WTC11 (cell line): ENCODE results near the gene SIM1. TPM values are rescaled to one million over a fixed set of nuclear protein-coding genes. Genes with fewer than 3 reads are reported as not detected.

Source experiments
- ATAC-seq: fragments of 200-7000 bp; cut with Tn5 transposase; 2 replicates; pipeline ENCODE4 v1.10.0; 2021; ENCODE audit warnings: mild to moderate bottlenecking, moderate library complexity
- CTCF ChIA-PET: fragments of 300-600 bp; sonication (Branson Sonifier 250); formaldehyde crosslinking; loops from one replicate; lab custom pipeline; 2021; ENCODE audit warnings: antibody characterized with exemption; lab: Charles Lee
- POLR2A ChIA-PET: fragments of 350-600 bp; sonication (Branson Sonifier 250); formaldehyde crosslinking; loops from one replicate; lab custom pipeline; 2021; ENCODE audit warnings: antibody characterized with exemption; lab: Charles Lee
- DNase-seq: peaks from one replicate; pipeline ENCODE4 v3.0.0; 2021; ENCODE audit warnings: low spot score
- H3K27ac Mint-ChIP-seq: 2 replicates; pipeline ENCODE4 v1.8.0; 2021; ENCODE audit warnings: mixed read lengths
- H3K27me3 Mint-ChIP-seq: 2 replicates; pipeline ENCODE4 v1.8.0; 2021; ENCODE audit warnings: low read depth, mild to moderate bottlenecking, moderate library complexity, mixed read lengths
- H3K36me3 Mint-ChIP-seq: 2 replicates; pipeline ENCODE4 v1.8.0; 2021; ENCODE audit warnings: mixed read lengths
- H3K4me1 Mint-ChIP-seq: 2 replicates; pipeline ENCODE4 v1.8.0; 2022; ENCODE audit warnings: mixed read lengths
- H3K4me3 Mint-ChIP-seq: 2 replicates; pipeline ENCODE4 v1.8.0; 2021; ENCODE audit warnings: mild to moderate bottlenecking, moderate library complexity, mixed read lengths
- H3K9me3 Mint-ChIP-seq: 2 replicates; pipeline ENCODE4 v1.8.0; 2021; ENCODE audit warnings: mixed read lengths
- AFF4 ChIP-seq: sonication (generic); formaldehyde crosslinking; IDR thresholded peaks from 2 replicates; pipeline ENCODE4 v1.8.1; 2023; ENCODE audit warnings: mild to moderate bottlenecking, missing genetic modification reagents, borderline replicate concordance
- ATF1 ChIP-seq: sonication (generic); formaldehyde crosslinking; IDR thresholded peaks from 2 replicates; pipeline ENCODE4 v1.8.1; 2023; ENCODE audit warnings: mild to moderate bottlenecking, moderate library complexity, missing genetic modification reagents
- CREB1 ChIP-seq: sonication (generic); formaldehyde crosslinking; IDR thresholded peaks from 2 replicates; pipeline ENCODE4 v1.8.0; 2023; ENCODE audit warnings: mild to moderate bottlenecking, missing genetic modification reagents
- CTCF ChIP-seq: fragments of 200-600 bp; IDR thresholded peaks from 2 replicates; pipeline ENCODE4 v1.8.0; 2022; ENCODE audit warnings: antibody characterized with exemption
- E2F5 ChIP-seq: sonication (generic); formaldehyde crosslinking; IDR thresholded peaks from 2 replicates; pipeline ENCODE4 v1.8.1; 2022; ENCODE audit warnings: mild to moderate bottlenecking, moderate library complexity, missing genetic modification reagents
- ELF4 ChIP-seq: sonication (generic); formaldehyde crosslinking; IDR thresholded peaks from 2 replicates; pipeline ENCODE4 v1.8.1; 2022; ENCODE audit warnings: low read depth, mild to moderate bottlenecking, moderate library complexity, missing genetic modification reagents
- HMGA2 ChIP-seq: fragments of 250-450 bp; sonication (Bioruptor Pico); IDR thresholded peaks from 2 replicates; pipeline ENCODE4 v1.4.0; 2021; ENCODE audit warnings: mild to moderate bottlenecking, moderate library complexity
- HMGXB4 ChIP-seq: sonication (generic); formaldehyde crosslinking; IDR thresholded peaks from 2 replicates; pipeline ENCODE4 v1.8.1; 2023; ENCODE audit warnings: mild to moderate bottlenecking, moderate library complexity, missing genetic modification reagents
- MYBL2 ChIP-seq: sonication (generic); formaldehyde crosslinking; IDR thresholded peaks from 2 replicates; pipeline ENCODE4 v1.8.1; 2023; ENCODE audit warnings: mild to moderate bottlenecking, moderate library complexity, missing genetic modification reagents
- NFYB ChIP-seq: sonication (generic); formaldehyde crosslinking; conservative IDR thresholded peaks from 2 replicates; pipeline ENCODE4 v1.8.0; 2022; ENCODE audit warnings: low read depth, missing genetic modification reagents
- PRRX2 ChIP-seq: fragments of 250-450 bp; sonication (Bioruptor Pico); IDR thresholded peaks from 2 replicates; pipeline ENCODE4 v1.8.0; 2021; ENCODE audit warnings: mild to moderate bottlenecking
- RELA ChIP-seq: sonication (generic); formaldehyde crosslinking; IDR thresholded peaks from 2 replicates; pipeline ENCODE4 v1.8.1; 2022; ENCODE audit warnings: missing genetic modification reagents, mild to moderate bottlenecking, borderline replicate concordance
- SOX15 ChIP-seq: fragments of 250-450 bp; sonication (Bioruptor Pico); IDR thresholded peaks from 2 replicates; pipeline ENCODE4 v1.9.0; 2021; ENCODE audit warnings: mild to moderate bottlenecking
- TEAD4 ChIP-seq: sonication (generic); formaldehyde crosslinking; IDR thresholded peaks from 2 replicates; pipeline ENCODE4 v1.8.0; 2022; ENCODE audit warnings: mild to moderate bottlenecking, missing genetic modification reagents
- ZBTB21 ChIP-seq: sonication (generic); formaldehyde crosslinking; IDR thresholded peaks from 2 replicates; pipeline ENCODE4 v1.8.1; 2023; ENCODE audit warnings: mild to moderate bottlenecking, missing genetic modification reagents, borderline replicate concordance
- ZNF416 ChIP-seq: fragments of 250-450 bp; sonication (Bioruptor Pico); IDR thresholded peaks from 2 replicates; pipeline ENCODE4 v1.9.0; 2021; ENCODE audit warnings: mild to moderate bottlenecking, inconsistent platforms
- ZNF425 ChIP-seq: fragments of 250-450 bp; sonication (Bioruptor Pico); conservative IDR thresholded peaks from 2 replicates; pipeline ENCODE4 v1.9.0; 2021; ENCODE audit warnings: mild to moderate bottlenecking
- ZNF512 ChIP-seq: sonication (generic); formaldehyde crosslinking; IDR thresholded peaks from 2 replicates; pipeline ENCODE4 v1.8.1; 2022; ENCODE audit warnings: missing genetic modification reagents, borderline replicate concordance
- total RNA-seq: library from RNA; stranded (reverse); gene quantifications from 3 replicates; pipeline ENCODE4 v1.2.3, GENCODE V29; 2021

The SIM1 gene
- total RNA-seq, 1 experiment from 2014 or later, result 0.09 TPM

- H3K4me1 Mint-ChIP-seq, result peaks cover 63% of the 10 kb centered on the region
- no peaks in the 10 kb centered on the region; the same call in 1 of the 2 replicates for H3K27me3 Mint-ChIP-seq
- DNase-seq (no peak), ATAC-seq (peak; percentile 2)
- H3K27ac Mint-ChIP-seq, result no peak overlapping the region
- H3K4me3 Mint-ChIP-seq, result peak overlapping the region; percentile 71
- no peaks in the 10 kb centered on the region for H3K9me3 Mint-ChIP-seq
- CTCF ChIA-PET, result interaction anchor here (0.6 to 3.6 kb wide), 11 partner anchors 7 to 859 kb away, joined by 3 to 15 read pairs (median 4); no protein-coding TSS in a partner anchor
- TF ChIP-seq TEAD4, result no peak
- TF ChIP-seq E2F5 (CRISPR knock-in tag), result no peak
- no peak for TF ChIP-seq ZBTB21 (CRISPR knock-in tag)
- TF ChIP-seq SOX15 (CRISPR knock-in tag), result no peak
- TF ChIP-seq HMGA2 (CRISPR knock-in tag), result no peak
- TF ChIP-seq ATF1 (CRISPR knock-in tag), result no peak
- no peak for TF ChIP-seq RELA (CRISPR knock-in tag)
- no peak for TF ChIP-seq MYBL2
- TF ChIP-seq PRRX2, result no peak
- no peak for TF ChIP-seq ZNF512 (CRISPR knock-in tag)
- no peak for TF ChIP-seq HMGXB4 (CRISPR knock-in tag)
- TF ChIP-seq CTCF, result no peak
- no peak for TF ChIP-seq ZNF425
- TF ChIP-seq NFYB (CRISPR knock-in tag), result no peak
- no peak for TF ChIP-seq ELF4
- no peak for TF ChIP-seq ZNF416 (CRISPR knock-in tag)
- no peak for TF ChIP-seq AFF4 (CRISPR knock-in tag)
- no peak for TF ChIP-seq CREB1 (CRISPR knock-in tag)
- TF ChIP-seq, all 79 proteins: peak for 0
- H3K36me3 Mint-ChIP-seq, result no peaks in the 10 kb centered on the region
- POLR2A ChIA-PET, result interaction anchor here (0.9 kb wide), 1 partner anchor 8 kb away, joined by 3 read pairs; no protein-coding TSS in a partner anchor
Measured at GRCh38 chr6:100464162-100464851, 414 bp downstream of the SIM1 start.
